Measurements from ENCODE around the gene PDLIM1.
A peak's percentile ranks its signal among the peaks of the same experiment; 100 is the strongest.

The PDLIM1 gene

DNA sequence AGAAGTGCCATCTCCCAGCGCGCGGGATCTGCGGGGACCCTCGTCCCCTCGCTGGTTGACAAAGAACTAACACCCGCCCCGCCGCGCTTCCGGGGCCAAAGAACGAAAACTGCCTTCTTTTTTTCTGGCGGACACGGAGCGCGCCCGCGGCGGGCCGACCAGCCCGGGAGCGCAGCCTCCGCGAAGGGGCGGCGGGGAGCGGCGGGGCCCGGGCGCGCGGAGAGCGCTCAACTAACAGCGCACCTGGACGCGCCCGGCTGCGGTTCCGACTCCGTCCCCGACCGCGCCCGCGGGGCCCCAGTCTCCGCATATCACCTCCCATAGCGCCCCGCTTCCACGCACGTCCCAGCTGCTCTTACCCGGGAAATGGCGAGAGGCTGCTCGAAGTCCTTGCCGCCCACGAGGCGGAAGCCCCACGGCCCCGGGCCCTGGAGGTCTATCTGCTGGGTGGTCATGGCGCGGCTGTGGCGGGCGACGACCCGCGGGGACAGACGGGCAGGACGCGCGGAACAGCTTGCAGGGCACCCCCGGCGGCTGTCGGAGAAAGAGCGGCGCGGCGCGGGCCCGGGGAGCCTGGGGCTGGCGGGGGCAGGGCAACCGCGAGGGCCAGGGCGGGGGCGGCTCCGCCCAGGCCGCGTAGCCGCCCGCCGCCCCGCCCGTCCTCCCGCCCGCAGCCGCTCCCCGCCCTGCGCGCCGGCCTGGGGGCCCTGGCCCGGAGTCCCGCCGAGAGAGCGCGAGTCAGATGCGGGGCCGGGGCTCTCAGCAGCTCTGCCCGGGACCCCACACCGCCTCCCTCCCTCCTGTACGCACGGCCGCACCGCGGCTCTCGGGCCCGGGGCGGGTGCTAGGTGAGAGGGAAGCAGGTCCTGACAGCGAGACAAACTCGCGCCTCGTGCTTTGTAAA lies at the start of gene PDLIM1:
TSS of gene PDLIM1 (minus strand) at position 543 of the 904 bp plus-strand sequence. CDS start at position 455, 88 bp downstream.
- peak; percentile 96 for DNase-seq (ENCODE audit: low spot score)
- peak; percentile 33 for TF ChIP-seq CTCF (IDR thresholded peaks at IDR 0.05; ENCODE audit: extremely low read depth, missing control alignments)

GRCh38 chr10:95339863-95340262 lies 49.1 kb upstream of the PDLIM1 start:
- TF ChIP-seq CTCF (IDR thresholded peaks at IDR 0.05; ENCODE audit: extremely low read depth, missing control alignments) = no peak
- DNase-seq (ENCODE audit: low spot score) = no peak

DNA sequence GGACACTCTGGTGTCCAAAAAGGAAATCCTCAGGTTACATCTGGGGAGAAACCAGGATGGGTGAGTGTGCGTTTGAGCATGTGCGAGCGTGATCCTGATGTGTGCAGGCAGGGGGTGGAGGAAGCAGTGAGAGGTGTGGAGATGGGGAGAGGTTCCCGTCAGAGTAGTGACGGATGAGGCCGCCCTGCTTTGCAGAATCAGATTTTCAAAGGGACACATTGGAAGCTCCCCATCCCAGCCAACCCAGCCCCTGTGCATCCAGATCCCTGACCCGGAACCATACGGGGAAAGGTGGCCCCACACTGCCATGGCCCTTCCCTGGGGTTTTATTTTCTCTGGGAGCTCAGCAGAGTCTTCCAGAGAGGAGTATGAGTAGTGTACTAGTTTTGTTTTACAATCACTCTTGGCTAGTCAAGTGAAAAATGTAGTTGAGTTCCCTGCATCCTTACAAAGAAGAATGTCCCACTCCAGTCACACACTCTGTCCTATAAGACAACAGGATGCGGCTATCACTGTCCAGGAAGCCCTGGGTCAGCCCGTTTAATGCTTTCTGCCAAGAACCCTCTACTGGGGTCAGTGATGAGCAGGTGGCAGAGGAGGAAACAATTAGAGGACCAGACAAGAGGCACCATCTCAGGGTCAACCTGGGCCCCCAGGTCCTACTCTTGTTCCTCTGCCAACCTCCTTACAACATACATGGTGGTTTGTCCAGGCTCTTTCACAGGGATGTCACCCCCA lies 46.8 kb upstream of the PDLIM1 start:
- DNase-seq (ENCODE audit: low spot score) = no peak
- TF ChIP-seq CTCF (IDR thresholded peaks at IDR 0.05; ENCODE audit: extremely low read depth, missing control alignments) = no peak

GRCh38 chr10:95336702-95337101 lies 45.9 kb upstream of the PDLIM1 start:
- no peak for TF ChIP-seq CTCF (IDR thresholded peaks at IDR 0.05; ENCODE audit: extremely low read depth, missing control alignments)

DNA sequence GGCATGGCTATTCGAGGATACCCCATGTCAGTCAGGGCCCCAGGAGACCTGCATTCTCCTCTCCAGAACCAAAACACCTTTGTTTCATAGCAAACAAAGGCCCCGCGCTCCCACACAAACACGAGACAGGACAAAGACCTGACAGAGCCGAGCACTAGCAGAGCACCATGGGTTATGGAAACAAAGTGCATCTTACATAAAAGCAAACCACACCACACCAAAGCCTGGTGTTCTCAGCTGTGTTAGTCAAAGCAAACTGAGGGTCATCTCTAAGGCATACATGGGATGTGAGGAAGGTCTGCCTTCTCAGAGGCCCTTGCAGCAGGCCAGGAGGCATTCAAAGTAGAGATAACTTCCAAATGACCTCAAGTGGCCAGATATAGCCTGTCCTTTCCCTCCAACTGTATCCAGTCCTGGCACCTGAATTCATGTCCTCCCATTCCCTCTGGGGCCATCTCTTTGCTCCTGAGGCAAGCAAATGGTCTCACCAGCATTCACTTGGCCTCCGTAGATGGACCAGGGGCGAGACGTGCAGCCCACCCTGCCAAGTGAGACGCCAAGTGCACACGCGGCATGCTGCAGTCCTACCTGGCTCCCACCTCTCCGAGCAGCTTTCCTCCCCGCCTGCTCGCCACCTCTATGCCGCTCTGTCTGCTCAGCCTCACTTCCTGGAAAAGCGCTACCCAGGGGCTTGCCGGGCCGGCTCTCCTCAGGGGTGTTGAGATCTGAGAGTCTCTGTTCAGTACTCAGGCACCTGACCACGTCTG lies 45.3 kb upstream of the PDLIM1 start:
- no peak for DNase-seq (ENCODE audit: low spot score)
- no peak for TF ChIP-seq CTCF (IDR thresholded peaks at IDR 0.05; ENCODE audit: extremely low read depth, missing control alignments)

More at GRCh38 chr10:95336702-95337101, 45.9 kb upstream of the PDLIM1 start:
- no peak for DNase-seq (ENCODE audit: low spot score)

DNA sequence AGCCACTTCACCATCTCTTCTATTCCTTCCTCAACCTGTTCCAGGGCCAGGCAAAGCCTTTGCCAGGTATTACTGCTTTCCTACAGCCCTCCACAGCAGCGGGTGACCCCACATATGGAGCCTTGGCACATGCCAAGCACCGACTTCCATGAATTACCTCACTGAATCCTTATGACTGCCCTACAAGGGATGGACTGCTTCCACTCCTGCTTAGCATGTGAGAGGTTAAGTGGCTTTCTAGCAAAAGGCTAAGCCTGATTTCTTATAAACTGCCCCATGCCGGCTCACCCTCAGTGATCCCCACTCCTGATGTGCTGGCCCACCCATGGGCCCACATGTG lies 44.0 kb upstream of the PDLIM1 start:
- no peak for TF ChIP-seq CTCF (IDR thresholded peaks at IDR 0.05; ENCODE audit: extremely low read depth, missing control alignments)
- DNase-seq (ENCODE audit: low spot score) = no peak

Data from GM20000 (cell line).